MM.1S (cell line): ENCODE measurements around the gene MYLK.

Experiments used
- EZH2 ChIP-seq: fragments of 300-600 bp; sonication (generic); optimal IDR thresholded peaks from 2 replicates; pipeline ENCODE3; 2017; ENCODE audit warnings: low read depth, mild to moderate bottlenecking, antibody characterized with exemption, low read length, mixed read lengths
- TF ChIP-seq, protein P1 (sequence below): fragments of 300-600 bp; sonication (generic); IDR thresholded peaks from 2 replicates; pipeline ENCODE4 v1.5.1; 2016; ENCODE audit warnings: antibody characterized with exemption, low read length, mixed read lengths

DNA sequence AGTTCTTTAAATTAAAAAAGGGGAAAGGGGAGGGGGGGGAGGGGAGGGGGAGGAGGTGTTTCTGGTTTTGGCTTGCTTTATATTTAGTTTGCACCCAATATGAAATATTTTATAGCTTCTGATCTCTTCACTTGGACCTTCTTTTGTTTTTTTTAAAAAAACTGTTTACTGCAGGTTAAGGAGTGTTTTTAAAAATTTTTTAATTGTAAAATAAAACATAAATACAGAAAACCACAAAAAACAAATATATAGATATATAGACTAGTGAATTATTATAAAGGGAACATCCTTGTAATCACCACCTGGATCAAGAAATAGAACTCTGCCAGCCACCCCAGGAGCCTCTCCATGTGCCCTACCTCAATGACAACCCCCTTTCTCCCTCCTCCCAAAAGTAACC, 861 bp upstream of the MYLK start:
- TF ChIP-seq EZH2, result no peak
- TF ChIP-seq, protein P1, sequence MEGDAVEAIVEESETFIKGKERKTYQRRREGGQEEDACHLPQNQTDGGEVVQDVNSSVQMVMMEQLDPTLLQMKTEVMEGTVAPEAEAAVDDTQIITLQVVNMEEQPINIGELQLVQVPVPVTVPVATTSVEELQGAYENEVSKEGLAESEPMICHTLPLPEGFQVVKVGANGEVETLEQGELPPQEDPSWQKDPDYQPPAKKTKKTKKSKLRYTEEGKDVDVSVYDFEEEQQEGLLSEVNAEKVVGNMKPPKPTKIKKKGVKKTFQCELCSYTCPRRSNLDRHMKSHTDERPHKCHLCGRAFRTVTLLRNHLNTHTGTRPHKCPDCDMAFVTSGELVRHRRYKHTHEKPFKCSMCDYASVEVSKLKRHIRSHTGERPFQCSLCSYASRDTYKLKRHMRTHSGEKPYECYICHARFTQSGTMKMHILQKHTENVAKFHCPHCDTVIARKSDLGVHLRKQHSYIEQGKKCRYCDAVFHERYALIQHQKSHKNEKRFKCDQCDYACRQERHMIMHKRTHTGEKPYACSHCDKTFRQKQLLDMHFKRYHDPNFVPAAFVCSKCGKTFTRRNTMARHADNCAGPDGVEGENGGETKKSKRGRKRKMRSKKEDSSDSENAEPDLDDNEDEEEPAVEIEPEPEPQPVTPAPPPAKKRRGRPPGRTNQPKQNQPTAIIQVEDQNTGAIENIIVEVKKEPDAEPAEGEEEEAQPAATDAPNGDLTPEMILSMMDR, result no peak
